ENCODE data around the gene GCAT.

GCAT gene

DNA sequence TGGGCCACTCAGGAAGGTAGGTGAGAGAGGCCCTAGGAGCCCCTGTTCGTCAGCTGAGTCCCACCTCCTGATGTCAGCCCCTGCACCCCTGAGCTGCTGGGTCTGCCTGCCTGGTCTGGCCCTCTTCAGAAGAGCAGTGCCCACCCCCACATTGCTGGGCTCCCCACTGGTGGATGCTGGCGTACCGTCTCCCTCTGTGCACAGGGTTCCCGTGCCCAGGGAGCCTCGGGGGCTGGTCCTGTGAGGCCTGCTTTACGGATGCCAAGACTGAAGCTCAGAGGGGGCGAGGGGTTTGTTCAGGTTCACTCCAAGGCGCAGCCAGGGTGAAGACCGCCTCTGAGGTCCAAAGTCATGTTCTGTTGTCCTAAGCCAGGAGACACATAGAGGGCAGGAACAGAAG is 44.7 kb upstream of the GCAT start:
- Histone ChIP-seq H3K27ac (no peak overlapping the region), H3K27me3 (ENCODE audit: insufficient read depth, low read depth, severe bottlenecking) (no peaks in the 10 kb centered on the region), H3K36me3 (peaks cover 9% of the 10 kb centered on the region), H3K4me3 (ENCODE audit: low read depth, low read length) (no peak overlapping the region), H3K9me3 (ENCODE audit: severe bottlenecking) (no peaks in the 10 kb centered on the region)
- no peak for TF ChIP-seq CTCF (IDR thresholded peaks at IDR 0.05; ENCODE audit: low read depth, low read length)
- DNase-seq, result no peak

DNA sequence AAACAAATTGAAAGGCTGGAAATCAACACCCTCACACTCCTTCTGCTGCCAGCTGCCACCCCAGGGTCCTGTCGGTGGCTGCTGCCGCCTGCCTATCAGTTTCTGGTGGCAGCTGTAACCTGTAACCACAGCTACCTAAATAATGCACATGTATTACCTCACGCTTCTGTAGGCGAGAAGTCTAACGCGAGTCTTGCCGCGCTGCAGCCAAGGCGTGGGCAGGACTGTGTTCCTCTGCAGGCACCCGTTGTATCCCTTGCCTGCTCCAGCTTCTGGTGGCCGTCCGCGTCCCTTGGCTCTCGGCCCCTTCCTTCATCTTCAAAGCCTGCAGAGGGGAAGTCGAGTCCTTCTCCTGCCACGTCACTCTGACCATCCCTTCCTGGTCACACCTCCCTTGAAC is 44.1 kb upstream of the GCAT start:
- Histone ChIP-seq H3K9me3 (ENCODE audit: severe bottlenecking) (no peaks in the 10 kb centered on the region), H3K4me3 (ENCODE audit: low read depth, low read length) (no peak overlapping the region), H3K27ac (no peak overlapping the region), H3K36me3 (peaks cover 6% of the 10 kb centered on the region; the same call in 1 of the 2 replicates), H3K27me3 (ENCODE audit: insufficient read depth, low read depth, severe bottlenecking) (no peaks in the 10 kb centered on the region)
- peak; percentile 66 for DNase-seq
- no peak for TF ChIP-seq CTCF (IDR thresholded peaks at IDR 0.05; ENCODE audit: low read depth, low read length)

GRCh38 chr22:37764622-37765021 is 43.1 kb upstream of the GCAT start:
- DNase-seq, result no peak
- Histone ChIP-seq H3K4me3 (ENCODE audit: low read depth, low read length) (no peak overlapping the region), H3K9me3 (ENCODE audit: severe bottlenecking) (no peaks in the 10 kb centered on the region), H3K27me3 (ENCODE audit: insufficient read depth, low read depth, severe bottlenecking) (no peaks in the 10 kb centered on the region), H3K36me3 (peaks cover under 1% of the 10 kb centered on the region; the same call in 1 of the 2 replicates), H3K27ac (no peak overlapping the region)
- no peak for TF ChIP-seq CTCF (IDR thresholded peaks at IDR 0.05; ENCODE audit: low read depth, low read length)

GRCh38 chr22:37765498-37765897 is 42.2 kb upstream of the GCAT start:
- Histone ChIP-seq H3K4me3 (ENCODE audit: low read depth, low read length) (no peak overlapping the region), H3K27ac (no peak overlapping the region), H3K27me3 (ENCODE audit: insufficient read depth, low read depth, severe bottlenecking) (no peaks in the 10 kb centered on the region), H3K36me3 (no peaks in the 10 kb centered on the region), H3K9me3 (ENCODE audit: severe bottlenecking) (no peaks in the 10 kb centered on the region)
- no peak for DNase-seq
- TF ChIP-seq CTCF (IDR thresholded peaks at IDR 0.05; ENCODE audit: low read depth, low read length), result no peak

- Histone ChIP-seq H3K27ac (no peak overlapping the region), H3K9me3 (ENCODE audit: severe bottlenecking) (no peaks in the 10 kb centered on the region), H3K4me3 (ENCODE audit: low read depth, low read length) (no peak overlapping the region), H3K36me3 (no peaks in the 10 kb centered on the region), H3K27me3 (ENCODE audit: insufficient read depth, low read depth, severe bottlenecking) (no peaks in the 10 kb centered on the region)
- no peak for DNase-seq
- no peak for TF ChIP-seq CTCF (IDR thresholded peaks at IDR 0.05; ENCODE audit: low read depth, low read length)
Measured at GRCh38 chr22:37765953-37766576, 41.7 kb upstream of the GCAT start.

GRCh38 chr22:37768273-37768672 is 39.5 kb upstream of the GCAT start:
- no peaks in the 10 kb centered on the region for H3K27me3 ChIP-seq (ENCODE audit: insufficient read depth, low read depth, severe bottlenecking)
- H3K27ac ChIP-seq, result no peak overlapping the region
- TF ChIP-seq CTCF (IDR thresholded peaks at IDR 0.05; ENCODE audit: low read depth, low read length), result peak; percentile 62
- H3K4me3 ChIP-seq (ENCODE audit: low read depth, low read length), result no peak overlapping the region
- H3K36me3 ChIP-seq, result peaks cover 3% of the 10 kb centered on the region; the same call in 1 of the 2 replicates
- DNase-seq, result no peak
- H3K9me3 ChIP-seq (ENCODE audit: severe bottlenecking), result no peaks in the 10 kb centered on the region

Data from WERI-Rb-1 (cell line).